Measurements from ENCODE around the gene GALNT2.

Gene GALNT2

DNA sequence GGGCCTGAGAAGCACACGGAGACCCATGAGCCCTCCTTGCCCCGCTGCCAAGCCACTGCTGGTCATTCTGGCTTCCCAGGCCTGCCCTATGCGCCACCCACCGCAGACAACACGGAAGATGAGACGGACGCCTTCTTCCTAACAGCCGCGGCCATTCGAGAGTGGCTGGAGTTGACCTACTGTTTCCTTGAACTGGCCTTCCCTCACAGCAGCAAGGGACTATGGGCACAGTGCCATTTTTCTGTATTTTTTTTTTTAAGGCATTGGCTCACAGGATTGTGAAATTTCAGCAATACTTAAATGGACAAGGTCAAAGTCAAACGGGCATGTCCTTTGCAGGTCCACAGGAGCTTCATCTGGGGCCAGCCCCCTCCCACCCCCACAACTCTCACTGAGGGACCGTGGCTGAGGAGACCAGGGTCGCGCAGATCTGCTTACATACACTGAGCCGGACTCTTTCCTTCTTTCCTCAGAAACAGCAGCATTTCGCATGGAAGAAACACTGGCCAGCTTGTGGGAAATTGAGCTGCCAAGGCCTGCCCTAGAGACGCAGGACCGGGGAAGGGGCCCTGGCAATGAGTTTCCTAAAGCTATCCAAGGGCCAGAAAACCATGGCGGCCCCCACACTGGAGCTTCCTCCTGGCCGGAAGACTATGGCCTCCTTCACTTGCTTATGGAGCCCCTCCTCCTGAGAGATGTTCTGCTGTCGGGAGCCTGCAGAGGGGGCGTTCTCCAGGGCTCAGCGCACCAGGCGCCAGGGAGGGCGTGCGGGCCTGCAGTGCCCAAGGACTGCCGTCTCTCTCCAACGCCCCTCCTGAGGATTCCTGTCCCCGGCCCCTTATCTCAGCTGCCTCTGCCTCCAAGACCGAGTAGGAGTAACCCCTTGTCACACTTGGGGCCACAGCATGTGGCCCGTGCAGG lies 260.2 kb downstream of the GALNT2 start:
- Histone ChIP-seq H3K9ac (ENCODE audit: low read depth, low read length) (no peak overlapping the region), H3K27ac (ENCODE audit: low read depth, low read length) (peak overlapping the region; percentile 35; the same call in 1 of the 2 replicates), H3K27me3 (ENCODE audit: insufficient read depth, low read length) (no peaks in the 10 kb centered on the region), H3K4me1 (ENCODE audit: insufficient read depth, low read length) (peaks cover 22% of the 10 kb centered on the region; the same call in 1 of the 2 replicates), H3K4me3 (ENCODE audit: low read length) (no peak overlapping the region), H3K36me3 (ENCODE audit: insufficient read depth, low read length) (peaks cover 33% of the 10 kb centered on the region), H3K9me3 (ENCODE audit: insufficient read depth, low read depth, low read length) (no peaks in the 10 kb centered on the region)
- WGBS: 86% methylated on average over 31 of the region's 31 CpGs

DNA sequence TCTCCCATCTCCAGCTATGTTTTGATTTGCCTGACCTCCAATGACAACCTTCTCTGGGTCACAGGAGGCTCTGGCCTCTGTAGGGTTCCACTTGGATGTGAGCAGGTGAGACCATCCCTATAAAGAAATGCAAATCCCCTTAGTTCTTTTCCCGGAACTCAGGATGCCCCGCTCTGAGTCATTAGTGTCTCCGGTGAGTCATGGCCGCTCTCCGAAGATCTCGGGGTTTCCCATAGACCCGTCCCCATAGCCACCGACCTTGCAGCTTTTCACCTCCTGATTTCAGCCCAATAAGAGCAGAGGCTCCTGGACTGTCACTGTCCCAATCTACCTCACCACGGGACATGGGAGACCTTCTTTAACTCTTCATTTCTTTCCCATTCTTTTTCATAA lies 260.9 kb downstream of the GALNT2 start:
- peaks cover 30% of the 10 kb centered on the region for H3K36me3 ChIP-seq (ENCODE audit: insufficient read depth, low read length)
- H3K4me1 ChIP-seq (ENCODE audit: insufficient read depth, low read length): peaks cover 26% of the 10 kb centered on the region; the same call in 1 of the 2 replicates
- 0 out of 2 replicates have a peak overlapping the region, but pooled peaks have one; percentile 35 for H3K27ac ChIP-seq (ENCODE audit: low read depth, low read length)
- no peak overlapping the region for H3K9ac ChIP-seq (ENCODE audit: low read depth, low read length)
- no peak overlapping the region for H3K4me3 ChIP-seq (ENCODE audit: low read length)
- no peaks in the 10 kb centered on the region for H3K27me3 ChIP-seq (ENCODE audit: insufficient read depth, low read length)
- 47% methylated on average over 9 of the region's 9 CpGs for WGBS
- H3K9me3 ChIP-seq (ENCODE audit: insufficient read depth, low read depth, low read length): no peaks in the 10 kb centered on the region

DNA sequence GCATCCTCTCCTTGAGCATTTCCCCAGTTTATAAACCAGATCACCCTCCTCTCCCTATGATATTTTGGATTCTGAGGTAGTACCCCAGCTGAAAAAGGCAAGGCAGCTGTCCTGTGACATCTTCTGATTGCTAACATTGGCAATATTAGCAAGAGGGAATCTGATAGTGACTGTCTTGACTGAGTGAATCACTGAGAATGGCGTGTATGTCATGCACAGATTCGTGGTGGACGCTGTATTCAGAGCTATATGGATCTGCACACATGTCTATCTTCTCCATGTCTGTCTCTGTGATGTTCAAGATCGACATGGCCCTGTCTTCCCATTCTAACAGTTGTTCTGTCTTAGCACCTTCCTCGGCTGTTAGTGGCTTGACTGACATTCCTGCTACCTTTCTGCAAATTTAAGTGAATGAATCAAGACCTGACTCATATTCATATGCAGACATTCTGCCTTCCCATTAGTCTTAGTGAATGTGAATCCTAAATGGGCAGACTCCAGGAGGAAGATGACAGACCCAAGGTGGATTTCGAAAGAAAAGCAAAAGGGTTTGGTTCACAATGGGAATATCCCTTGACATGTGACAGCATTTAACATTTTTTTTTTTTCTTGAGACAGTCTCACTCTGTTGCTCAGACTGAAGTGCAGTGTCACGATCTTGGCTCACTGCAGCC lies 261.4 kb downstream of the GALNT2 start:
- WGBS: 83% methylated on average over 7 of the region's 7 CpGs
- Histone ChIP-seq H3K27me3 (ENCODE audit: insufficient read depth, low read length) (no peaks in the 10 kb centered on the region), H3K4me1 (ENCODE audit: insufficient read depth, low read length) (peaks cover 30% of the 10 kb centered on the region; the same call in 1 of the 2 replicates), H3K36me3 (ENCODE audit: insufficient read depth, low read length) (peaks cover 24% of the 10 kb centered on the region), H3K4me3 (ENCODE audit: low read length) (no peak overlapping the region), H3K9ac (ENCODE audit: low read depth, low read length) (no peak overlapping the region), H3K9me3 (ENCODE audit: insufficient read depth, low read depth, low read length) (no peaks in the 10 kb centered on the region), H3K27ac (ENCODE audit: low read depth, low read length) (no peak overlapping the region)

DNA sequence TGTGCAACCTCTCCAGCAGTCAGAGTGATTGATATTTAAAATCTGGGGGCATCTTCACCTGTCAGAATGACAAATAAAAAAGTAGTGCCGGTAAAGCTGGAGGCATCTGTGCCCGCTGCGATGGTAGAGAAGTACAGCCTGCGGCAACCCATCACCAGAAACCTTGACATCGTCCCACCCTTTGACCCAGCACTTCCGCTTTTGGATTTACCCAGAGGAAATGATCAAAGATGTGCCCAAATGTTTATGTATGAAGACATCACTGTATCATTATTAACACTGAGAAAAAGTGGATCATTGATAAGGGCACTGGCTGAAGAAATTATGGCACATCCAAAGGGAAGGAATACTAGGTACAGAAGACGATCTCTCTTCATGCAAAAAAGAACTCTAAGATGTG lies 263.1 kb downstream of the GALNT2 start:
- Histone ChIP-seq H3K27ac (ENCODE audit: low read depth, low read length) (no peak overlapping the region), H3K9ac (ENCODE audit: low read depth, low read length) (no peak overlapping the region), H3K27me3 (ENCODE audit: insufficient read depth, low read length) (no peaks in the 10 kb centered on the region), H3K36me3 (ENCODE audit: insufficient read depth, low read length) (peaks cover 7% of the 10 kb centered on the region), H3K4me1 (ENCODE audit: insufficient read depth, low read length) (peaks cover 30% of the 10 kb centered on the region; the same call in 1 of the 2 replicates), H3K4me3 (ENCODE audit: low read length) (no peak overlapping the region), H3K9me3 (ENCODE audit: insufficient read depth, low read depth, low read length) (no peaks in the 10 kb centered on the region)
- 94% methylated on average over 7 of the region's 7 CpGs for WGBS
